H1 (cell line): ENCODE measurements around the gene FMN2. TPM values are rescaled to one million over a fixed set of nuclear protein-coding genes. Genes with fewer than 3 reads are reported as not detected.

ENCODE experiments used
- CTCF ChIA-PET: fragments of 300-600 bp; sonication (Branson Sonifier 250); formaldehyde crosslinking; loops from one replicate; lab custom pipeline; 2021; ENCODE audit not compliant: partially characterized antibody; lab: Charles Lee
- POLR2A ChIA-PET: fragments of 300-600 bp; sonication (Branson Sonifier 250); formaldehyde crosslinking; loops from one replicate; lab custom pipeline; 2021; ENCODE audit warnings: inconsistent platforms; ENCODE audit not compliant: partially characterized antibody; lab: Charles Lee
- DNase-seq, 2 experiments: peaks; one replicate each; pipeline versions ENCODE4 v3.0.0 to v3.0.0-alpha.2; 2010 to 2022; ENCODE audit warnings: low spot score in 2 of 2, low read depth in 1 of 2, mixed read lengths in 1 of 2
- FAIRE-seq: peaks from 2 replicates; lab custom pipeline; 2011; peaks lifted over from hg19 to GRCh38; lab: Jason Lieb, UNC
- H2AFZ ChIP-seq: 2 replicates; pipeline ENCODE4 v1.8.1; 2012; ENCODE audit warnings: low read length, inconsistent platforms
- H2AK5ac ChIP-seq: 2 replicates; pipeline ENCODE4 v1.6.1; 2013; ENCODE audit warnings: low read depth, low read length
- H2BK120ac ChIP-seq: replicated peaks from 2 replicates; pipeline ENCODE3; 2013; ENCODE audit warnings: low read depth, low read length, inconsistent platforms
- H2BK12ac ChIP-seq: 2 replicates; pipeline ENCODE4 v1.6.1; 2013; ENCODE audit warnings: low read depth, low read length
- H2BK15ac ChIP-seq: 2 replicates; pipeline ENCODE4 v1.6.1; 2013; ENCODE audit warnings: low read length
- H2BK20ac ChIP-seq: 2 replicates; pipeline ENCODE4 v1.6.1; 2013; ENCODE audit warnings: low read length
- H2BK5ac ChIP-seq: 2 replicates; pipeline ENCODE4 v1.6.1; 2013; ENCODE audit warnings: low read depth, low read length
- H3K14ac ChIP-seq: 2 replicates; pipeline ENCODE4 v1.6.1; 2013; ENCODE audit warnings: inconsistent platforms; ENCODE audit not compliant: insufficient read length
- H3K18ac ChIP-seq: 2 replicates; pipeline ENCODE4 v1.6.1; 2013; ENCODE audit warnings: low read length; ENCODE audit errors: extremely low read depth
- H3K23ac ChIP-seq: 2 replicates; pipeline ENCODE4 v1.6.1; 2013; ENCODE audit warnings: inconsistent platforms; ENCODE audit not compliant: insufficient read length
- H3K23me2 ChIP-seq: 2 replicates; pipeline ENCODE4 v1.6.1; 2013; ENCODE audit warnings: low read depth, low read length
- H3K27ac ChIP-seq: 2 replicates; pipeline ENCODE4 v1.6.1; 2011; ENCODE audit warnings: low read depth, low read length, inconsistent platforms
- H3K27me3 ChIP-seq, 4 experiments: replicated peaks in 1 of 4; 1 replicate in 1 of 4; 2 replicates in 3 of 4; pipeline versions ENCODE4 v1.6.1 to v1.8.1; 2011 to 2013; ENCODE audit warnings: low read length in 3 of 4, mild to moderate bottlenecking in 3 of 4, inconsistent platforms in 2 of 4, mixed read lengths in 2 of 4, moderate library complexity in 1 of 4; ENCODE audit not compliant: control insufficient read depth in 3 of 4, insufficient read depth in 3 of 4; ENCODE audit errors: extremely low read depth in 1 of 4
- H3K36me3 ChIP-seq, 4 experiments: 2 replicates each; pipeline versions ENCODE4 v1.6.1 to v1.8.1; 2011 to 2013; ENCODE audit warnings: mild to moderate bottlenecking in 4 of 4, low read length in 3 of 4, moderate library complexity in 2 of 4, control low read depth in 1 of 4, inconsistent platforms in 1 of 4; ENCODE audit not compliant: insufficient read depth in 4 of 4, control insufficient read depth in 2 of 4
- H3K4ac ChIP-seq: replicated peaks from 2 replicates; pipeline ENCODE3; 2013; ENCODE audit warnings: low read length, low read depth, mixed read lengths, inconsistent platforms; ENCODE audit not compliant: insufficient read length
- H3K4me1 ChIP-seq, 4 experiments: replicated peaks in 1 of 4; 1 replicate in 1 of 4; 2 replicates in 3 of 4; pipeline versions ENCODE4 v1.6.1 to v1.8.1; 2011 to 2013; ENCODE audit warnings: low read length in 3 of 4, inconsistent platforms in 2 of 4, mixed read lengths in 1 of 4; ENCODE audit not compliant: insufficient read depth in 4 of 4, control insufficient read depth in 3 of 4
- H3K4me2 ChIP-seq, 2 experiments: 2 replicates each; pipeline versions ENCODE4 v1.6.1 to v1.8.1; 2011 to 2013; ENCODE audit warnings: low read depth in 2 of 2, low read length in 2 of 2, control low read depth in 1 of 2, inconsistent platforms in 1 of 2, mild to moderate bottlenecking in 1 of 2; ENCODE audit not compliant: insufficient read depth in 1 of 2
- H3K4me3 ChIP-seq, 4 experiments: fragments of 200-600, 300-600 bp in 1 of 4; sonication (generic), shearing (Covaris generic), sonication (Bioruptor Twin) in 1 of 4; 2 replicates each; pipeline versions ENCODE4 v1.5.1 to v1.8.1; 2011 to 2016; ENCODE audit warnings: low read length in 4 of 4, low read depth in 3 of 4, control low read depth in 2 of 4, inconsistent platforms in 2 of 4, mild to moderate bottlenecking in 2 of 4, mixed read lengths in 1 of 4, moderate library complexity in 1 of 4; ENCODE audit not compliant: insufficient read depth in 2 of 4; ENCODE audit errors: extremely low read depth in 1 of 4
- H3K56ac ChIP-seq: replicated peaks from 2 replicates; pipeline ENCODE3; 2013; ENCODE audit warnings: low read depth, mild to moderate bottlenecking, mixed read lengths, low read length, inconsistent platforms; ENCODE audit not compliant: insufficient read length
- H3K79me1 ChIP-seq: 2 replicates; pipeline ENCODE4 v1.6.1; 2013; ENCODE audit warnings: low read depth, low read length, control low read depth
- H3K79me2 ChIP-seq, 2 experiments: 2 replicates each; pipeline versions ENCODE4 v1.6.1 to v1.8.1; 2012 to 2013; ENCODE audit warnings: low read length in 2 of 2, mild to moderate bottlenecking in 2 of 2, inconsistent platforms in 1 of 2; ENCODE audit not compliant: insufficient read depth in 2 of 2, control insufficient read depth in 1 of 2
- H3K9ac ChIP-seq, 4 experiments: replicated peaks in 1 of 4; 1 replicate in 1 of 4; 2 replicates in 3 of 4; pipeline versions ENCODE4 v1.6.1 to v1.8.1; 2011 to 2013; ENCODE audit warnings: low read depth in 3 of 4, low read length in 3 of 4, control low read depth in 2 of 4, mild to moderate bottlenecking in 2 of 4, moderate library complexity in 2 of 4, inconsistent platforms in 1 of 4; ENCODE audit errors: extremely low read depth in 1 of 4
- H3K9me3 ChIP-seq, 2 experiments: 2 replicates each; pipeline versions ENCODE4 v1.6.1 to v1.8.1; 2012 to 2013; ENCODE audit warnings: mild to moderate bottlenecking in 2 of 2, moderate library complexity in 2 of 2, control low read depth in 1 of 2, inconsistent platforms in 1 of 2, low read depth in 1 of 2, low read length in 1 of 2, mixed read lengths in 1 of 2; ENCODE audit not compliant: insufficient read depth in 2 of 2
- H4K20me1 ChIP-seq, 2 experiments: replicated peaks in 1 of 2; 2 replicates each; pipeline versions ENCODE3 to v1.8.1; 2011 to 2013; ENCODE audit warnings: inconsistent platforms in 2 of 2, low read length in 2 of 2, mild to moderate bottlenecking in 1 of 2; ENCODE audit not compliant: insufficient read depth in 2 of 2, control insufficient read depth in 1 of 2
- H4K5ac ChIP-seq: 2 replicates; pipeline ENCODE4 v1.6.1; 2013; ENCODE audit warnings: low read length, low read depth, mixed read lengths, inconsistent platforms; ENCODE audit not compliant: insufficient read length
- H4K8ac ChIP-seq: 2 replicates; pipeline ENCODE4 v1.8.0; 2013; ENCODE audit warnings: mild to moderate bottlenecking, moderate library complexity, low read length, inconsistent platforms; ENCODE audit not compliant: insufficient read depth; ENCODE audit errors: extremely low read depth
- H4K91ac ChIP-seq: replicated peaks from 2 replicates; pipeline ENCODE3; 2013; ENCODE audit warnings: low read length, mixed read lengths, inconsistent platforms; ENCODE audit not compliant: insufficient read length
- HDAC2 ChIP-seq, 2 experiments: fragments of 300-600 bp in 1 of 2; sonication (generic) in 1 of 2; IDR thresholded peaks; 2 replicates each; pipeline ENCODE4 v1.6.1; 2011 to 2012; ENCODE audit warnings: low read depth in 2 of 2, low read length in 2 of 2, mild to moderate bottlenecking in 2 of 2, moderate library complexity in 2 of 2, borderline replicate concordance in 1 of 2, inconsistent platforms in 1 of 2
- SUZ12 ChIP-seq: fragments of 200-600 bp; sonication (generic); IDR thresholded peaks from 2 replicates; pipeline ENCODE4 v1.6.1; 2012; ENCODE audit warnings: mild to moderate bottlenecking, inconsistent platforms, low read length, moderate library complexity, mixed read lengths
- WGBS, 2 experiments: shearing (Covaris generic) in 1 of 2; methylation state at CpG; one replicate each; pipeline versions ENCODE4 v1.1.6 to v1.1.7; 2013 to 2015; ENCODE audit warnings: low lambda C conversion rate in 2 of 2, mixed read lengths in 2 of 2, inconsistent platforms in 1 of 2, low coverage in 1 of 2, missing lambda C conversion rate in 1 of 2; ENCODE audit not compliant: insufficient replicate concordance in 2 of 2, insufficient coverage in 1 of 2, insufficient read length in 1 of 2; ENCODE audit errors: extremely low coverage in 1 of 2, missing lambda C conversion rate in 1 of 2; 5-methylcytosine and 5-hydroxymethylcytosine counted together
- polyA plus RNA-seq, 7 experiments: library from polyadenylated mRNA; depleted of rRNA in 3 of 7; stranded (reverse) in 5 of 7; unstranded in 2 of 7; fragments of >200 nt in 5 of 7; fragments of 200-250 nt in 2 of 7; gene quantifications; 1 replicate in 5 of 7; 2 replicates in 1 of 7; 4 replicates in 1 of 7; pipeline versions ENCODE4 v1.2.1 to v1.2.3, GENCODE V29; 2011 to 2013; ENCODE audit warnings: missing spikeins in 2 of 7, mixed read lengths in 2 of 7
- total RNA-seq: library from RNA; stranded (reverse); fragmentation: NEBNext Ultra II Directional; extraction: Animal tissue kit (Norgen Biotek cat#: 25700); gene quantifications from 2 replicates; pipeline ENCODE4 v1.2.1, GENCODE V29; 2021

The FMN2 gene
- total and polyA plus RNA-seq, 2 of the 8 experiments (the other 6 are each of a cell fraction or from before 2014, with no cell fraction given) = 0.83 to 2.0 TPM

- H3K79me2 ChIP-seq = no peaks in the 10 kb centered on the region
- no peak overlapping the region for H3K23ac ChIP-seq
- no peaks in the 10 kb centered on the region for H3K79me1 ChIP-seq
- no peak overlapping the region for H2AK5ac ChIP-seq
- no peak overlapping the region for H3K56ac ChIP-seq
- no peak overlapping the region for H3K4ac ChIP-seq
- DNase-seq (no peak), FAIRE-seq (no peak)
- no peak overlapping the region for H4K8ac ChIP-seq
- H3K23me2 ChIP-seq = no peaks in the 10 kb centered on the region; the same call in 1 of the 2 replicates
- H3K18ac ChIP-seq = no peak overlapping the region
- no peak overlapping the region for H2BK20ac ChIP-seq
- H4K5ac ChIP-seq = no peak overlapping the region
- H2BK12ac ChIP-seq = no peak overlapping the region
- no peaks in the 10 kb centered on the region for H3K27me3 ChIP-seq
- no peak overlapping the region for H3K9ac ChIP-seq
- no peak overlapping the region for H3K14ac ChIP-seq
- H2BK15ac ChIP-seq = no peak overlapping the region
- no peak overlapping the region for H3K4me2 ChIP-seq
- no peak overlapping the region for H2AFZ ChIP-seq
- no peaks in the 10 kb centered on the region for H3K36me3 ChIP-seq
- H4K20me1 ChIP-seq = no peaks in the 10 kb centered on the region
- WGBS, 2 experiments = 89% methylated on average over 4 of the region's 4 CpGs; no CpG with 5 or more reads in 1 of the 2 experiments
- POLR2A ChIA-PET = no interaction called here
- H2BK5ac ChIP-seq = no peak overlapping the region
- H3K4me3 ChIP-seq = no peak overlapping the region
- no peak overlapping the region for H3K27ac ChIP-seq
- H2BK120ac ChIP-seq = no peak overlapping the region
- H3K4me1 ChIP-seq = peaks cover 0 to 2% (median 0%) of the 10 kb centered on the region in 4 experiments; a peak in 1 of 7 replicates
- CTCF ChIA-PET = interaction anchor here (0.6 to 1.1 kb wide), 2 partner anchors 11 to 134 kb away, joined by 3 read pairs; no protein-coding TSS in a partner anchor
- H3K9me3 ChIP-seq = no peaks in the 10 kb centered on the region
- no peak overlapping the region for H4K91ac ChIP-seq
- no peak for TF ChIP-seq SUZ12
- no peak for TF ChIP-seq HDAC2 (IDR thresholded peaks at IDR 0.05; ENCODE audit: borderline replicate concordance in 1 of 2, low read depth in 2 of 2, low read length in 2 of 2)
Measured at GRCh38 chr1:240322943-240323342, 231.3 kb downstream of the FMN2 start.
